ENCODE results near the gene GRM4. TPM values are rescaled to one million over a fixed set of nuclear protein-coding genes. Genes with fewer than 3 reads are reported as not detected.

Gene GRM4
- total RNA-seq, 1 donor from 2014 or later: not detected

GRCh38 chr6:34086558-34086957 lies 59.3 kb downstream of the GRM4 start:
- no peak for DNase-seq (ENCODE audit: low spot score)

GRCh38 chr6:34085453-34086170 lies 60.3 kb downstream of the GRM4 start:
- DNase-seq (ENCODE audit: low spot score): no peak

GRCh38 chr6:34084591-34085290 lies 61.1 kb downstream of the GRM4 start:
- DNase-seq (ENCODE audit: low spot score): no peak

GRCh38 chr6:34082864-34083626 lies 62.8 kb downstream of the GRM4 start:
- DNase-seq (ENCODE audit: low spot score): no peak

- no peak for DNase-seq (ENCODE audit: low spot score)
These were observed 63.5 kb downstream of the GRM4 start for GRCh38 chr6:34082348-34082747.

- no peak for DNase-seq (ENCODE audit: low spot score)
These were observed 65.5 kb downstream of the GRM4 start for GRCh38 chr6:34080357-34080756.

- no peak for DNase-seq (ENCODE audit: low spot score)
These were observed 66.0 kb downstream of the GRM4 start for GRCh38 chr6:34079899-34080298.

- no peak for DNase-seq (ENCODE audit: low spot score)
These were observed 70.0 kb downstream of the GRM4 start for GRCh38 chr6:34075906-34076305.

GRCh38 chr6:34074064-34074742 lies 71.7 kb downstream of the GRM4 start:
- no peak for DNase-seq (ENCODE audit: low spot score)

GRCh38 chr6:34073540-34073939 lies 72.3 kb downstream of the GRM4 start:
- DNase-seq (ENCODE audit: low spot score): no peak

GRCh38 chr6:34072727-34073126 lies 73.2 kb downstream of the GRM4 start:
- no peak for DNase-seq (ENCODE audit: low spot score)

- no peak for DNase-seq (ENCODE audit: low spot score)
These were observed 74.0 kb downstream of the GRM4 start for GRCh38 chr6:34071884-34072379.

GRCh38 chr6:34071136-34071883 lies 74.6 kb downstream of the GRM4 start:
- no peak for DNase-seq (ENCODE audit: low spot score)

- DNase-seq (ENCODE audit: low spot score): no peak
These were observed 75.4 kb downstream of the GRM4 start for GRCh38 chr6:34070315-34071135.

GRCh38 chr6:34068462-34069044 lies 77.3 kb downstream of the GRM4 start:
- DNase-seq (ENCODE audit: low spot score): no peak

- no peak for DNase-seq (ENCODE audit: low spot score)
These were observed 78.1 kb downstream of the GRM4 start for GRCh38 chr6:34067814-34068213.

- DNase-seq (ENCODE audit: low spot score): no peak
These were observed 78.8 kb downstream of the GRM4 start for GRCh38 chr6:34066772-34067770.

- no peak for DNase-seq (ENCODE audit: low spot score)
These were observed 79.7 kb downstream of the GRM4 start for GRCh38 chr6:34066218-34066571.

All from mesenteric fat pad (tissue), 1 donor.